Panc1 (cell line): Measurements from ENCODE around the gene ACAD8. TPM values are rescaled to one million over a fixed set of nuclear protein-coding genes. Genes with fewer than 3 reads are reported as not detected.

Source experiments
- ATAC-seq: fragments of 200-7000 bp; cut with Tn5 transposase; 2 replicates; pipeline ENCODE4 v1.9.1; 2020; ENCODE audit warnings: mild to moderate bottlenecking, moderate library complexity
- BruUV-seq: library from RNA; stranded (reverse); fragments of 400-500 nt; replicated peaks from 2 replicates; lab custom pipeline; 2021; lab: Mats Ljungman, UMichigan
- CTCF ChIA-PET: fragments of 300-600 bp; sonication (Branson Sonifier 250); formaldehyde crosslinking; loops from one replicate; lab custom pipeline; 2022; ENCODE audit warnings: antibody characterized with exemption; lab: Charles Lee
- POLR2A ChIA-PET: fragments of 300-600 bp; sonication (Branson Sonifier 250); formaldehyde crosslinking; loops from one replicate; lab custom pipeline; 2022; ENCODE audit warnings: antibody characterized with exemption; lab: Charles Lee
- DNase-seq: peaks from one replicate; pipeline ENCODE4 v3.0.0-alpha.2; 2010; ENCODE audit warnings: low read depth, low spot score
- H3K27ac ChIP-seq: 2 replicates; pipeline ENCODE4 v1.5.1; 2011; ENCODE audit warnings: mild to moderate bottlenecking, low read length, inconsistent platforms
- H3K27me3 ChIP-seq: fragments of 200-500 bp; sonication (Bioruptor generic); 2 replicates; pipeline ENCODE4 v1.6.0; 2014; ENCODE audit warnings: low read length, inconsistent platforms; ENCODE audit not compliant: control insufficient read depth, insufficient read depth
- H3K36me3 ChIP-seq: fragments of 200-500 bp; sonication (Bioruptor generic); 2 replicates; pipeline ENCODE4 v1.5.1; 2014; ENCODE audit warnings: inconsistent platforms, mild to moderate bottlenecking, low read length, moderate library complexity; ENCODE audit not compliant: control insufficient read depth, insufficient read depth
- H3K4me1 ChIP-seq: 2 replicates; pipeline ENCODE4 v1.5.1; 2011; ENCODE audit warnings: inconsistent platforms, mild to moderate bottlenecking, low read length, moderate library complexity; ENCODE audit not compliant: control insufficient read depth, insufficient read depth
- H3K4me3 ChIP-seq, 2 experiments: 2 replicates each; pipeline ENCODE4 v1.5.1; 2011 to 2012; ENCODE audit warnings: low read depth in 2 of 2, low read length in 2 of 2, mild to moderate bottlenecking in 2 of 2, inconsistent platforms in 1 of 2, moderate library complexity in 1 of 2
- H3K9me3 ChIP-seq: fragments of 200-500 bp; sonication (Bioruptor generic); 2 replicates; pipeline ENCODE4 v1.5.1; 2014; ENCODE audit warnings: low read depth, mild to moderate bottlenecking, inconsistent platforms, low read length, moderate library complexity; ENCODE audit not compliant: control insufficient read depth, insufficient read depth
- CTCF ChIP-seq: fragments of 450-650 bp; IDR thresholded peaks from 2 replicates; pipeline ENCODE4 v1.5.1; 2017; ENCODE audit warnings: mild to moderate bottlenecking
- POLR2AphosphoS5 ChIP-seq: IDR thresholded peaks from 2 replicates; pipeline ENCODE4 v1.6.1; 2012; ENCODE audit warnings: mild to moderate bottlenecking, low read depth, low read length, moderate library complexity
- SIN3A ChIP-seq: IDR thresholded peaks from 2 replicates; pipeline ENCODE4 v1.6.1; 2012; ENCODE audit warnings: low read depth, mild to moderate bottlenecking, low read length, moderate library complexity, borderline replicate concordance; ENCODE audit not compliant: insufficient read depth
- TCF7L2 ChIP-seq: IDR thresholded peaks from 2 replicates; pipeline ENCODE4 v1.6.1; 2011; ENCODE audit warnings: mild to moderate bottlenecking, low read depth, low read length, inconsistent platforms
- in situ Hi-C: cut with HindIII; loops from 2 replicates; pipeline ENCODE4 v1.10.0; 2016; ENCODE audit warnings: low sequenced_read_pairs, low pct_unique_long_range_greater_than_20kb
- intact Hi-C: fragments of 100-400 bp; cut with micrococcal nuclease; formaldehyde crosslinking; loops from one replicate; pipeline ENCODE4 v1.10.0; 2022; ENCODE audit not compliant: unreplicated experiment
- total RNA-seq: library from RNA; stranded (reverse); gene quantifications from one replicate; pipeline ENCODE4 v1.2.1, GENCODE V29; 2021; ENCODE audit not compliant: unreplicated experiment
- TF ChIP-seq, protein P1 (sequence below), 2 experiments: IDR thresholded peaks; 2 replicates each; pipeline ENCODE4 v1.6.1; 2011 to 2012; ENCODE audit warnings: low read depth in 2 of 2, control low read depth in 1 of 2, low read length in 1 of 2, mild to moderate bottlenecking in 1 of 2, moderate library complexity in 1 of 2; ENCODE audit not compliant: insufficient read depth in 1 of 2

ACAD8 gene
- total RNA-seq, 1 experiment from 2014 or later: 28.4 TPM

- no peak for ATAC-seq
- no TSS peak for BruUV-seq
Measured at GRCh38 chr11:134312807-134313206, 59.4 kb downstream of the ACAD8 start.

DNA sequence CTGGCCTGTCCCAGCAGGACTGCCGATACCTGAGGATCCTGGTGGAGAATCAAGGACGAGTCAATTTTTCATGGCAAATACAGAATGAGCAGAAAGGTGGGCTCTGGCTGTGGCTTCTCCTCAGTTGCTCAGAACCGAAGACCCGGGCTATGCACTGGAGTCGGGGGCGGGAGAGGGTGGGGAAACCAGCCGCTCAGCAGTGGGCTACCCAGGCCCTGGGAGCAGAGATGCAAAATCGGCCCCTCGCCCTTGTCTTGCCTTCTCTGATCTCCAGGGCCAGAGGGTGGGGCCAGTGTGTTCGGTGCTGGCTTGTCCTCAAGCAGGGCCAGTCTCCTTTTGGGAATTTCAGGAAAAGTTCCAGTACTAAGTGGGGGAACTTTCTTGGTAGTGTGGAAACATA lies 60.0 kb downstream of the ACAD8 start:
- in situ Hi-C loops: no loop called here
- no TSS peak for BruUV-seq
- DNase-seq (no peak), ATAC-seq (no peak)
- no peak overlapping the region for H3K27ac ChIP-seq
- no peaks in the 10 kb centered on the region for H3K36me3 ChIP-seq
- no peaks in the 10 kb centered on the region for H3K4me1 ChIP-seq
- no peak overlapping the region for H3K4me3 ChIP-seq
- H3K27me3 ChIP-seq: peaks cover 22% of the 10 kb centered on the region
- ChIA-PET CTCF (no interaction called here), POLR2A (no interaction called here)
- intact Hi-C loops: no loop called here
- H3K9me3 ChIP-seq: peaks cover 8% of the 10 kb centered on the region; the same call in 1 of the 2 replicates
- TF ChIP-seq TCF7L2 (no peak), SIN3A (no peak), POLR2AphosphoS5 (no peak), CTCF (no peak)

More at GRCh38 chr11:134312807-134313206, 59.4 kb downstream of the ACAD8 start:
- intact Hi-C loops (no loop called here), in situ Hi-C loops (no loop called here)
- CTCF ChIA-PET: no interaction called here
- H3K27me3 ChIP-seq: peaks cover 19% of the 10 kb centered on the region
- H3K4me3 ChIP-seq: no peak overlapping the region
- no peaks in the 10 kb centered on the region for H3K4me1 ChIP-seq
- DNase-seq: no peak
- TF ChIP-seq POLR2AphosphoS5: no peak
- no peak for TF ChIP-seq SIN3A
- TF ChIP-seq, protein P1, sequence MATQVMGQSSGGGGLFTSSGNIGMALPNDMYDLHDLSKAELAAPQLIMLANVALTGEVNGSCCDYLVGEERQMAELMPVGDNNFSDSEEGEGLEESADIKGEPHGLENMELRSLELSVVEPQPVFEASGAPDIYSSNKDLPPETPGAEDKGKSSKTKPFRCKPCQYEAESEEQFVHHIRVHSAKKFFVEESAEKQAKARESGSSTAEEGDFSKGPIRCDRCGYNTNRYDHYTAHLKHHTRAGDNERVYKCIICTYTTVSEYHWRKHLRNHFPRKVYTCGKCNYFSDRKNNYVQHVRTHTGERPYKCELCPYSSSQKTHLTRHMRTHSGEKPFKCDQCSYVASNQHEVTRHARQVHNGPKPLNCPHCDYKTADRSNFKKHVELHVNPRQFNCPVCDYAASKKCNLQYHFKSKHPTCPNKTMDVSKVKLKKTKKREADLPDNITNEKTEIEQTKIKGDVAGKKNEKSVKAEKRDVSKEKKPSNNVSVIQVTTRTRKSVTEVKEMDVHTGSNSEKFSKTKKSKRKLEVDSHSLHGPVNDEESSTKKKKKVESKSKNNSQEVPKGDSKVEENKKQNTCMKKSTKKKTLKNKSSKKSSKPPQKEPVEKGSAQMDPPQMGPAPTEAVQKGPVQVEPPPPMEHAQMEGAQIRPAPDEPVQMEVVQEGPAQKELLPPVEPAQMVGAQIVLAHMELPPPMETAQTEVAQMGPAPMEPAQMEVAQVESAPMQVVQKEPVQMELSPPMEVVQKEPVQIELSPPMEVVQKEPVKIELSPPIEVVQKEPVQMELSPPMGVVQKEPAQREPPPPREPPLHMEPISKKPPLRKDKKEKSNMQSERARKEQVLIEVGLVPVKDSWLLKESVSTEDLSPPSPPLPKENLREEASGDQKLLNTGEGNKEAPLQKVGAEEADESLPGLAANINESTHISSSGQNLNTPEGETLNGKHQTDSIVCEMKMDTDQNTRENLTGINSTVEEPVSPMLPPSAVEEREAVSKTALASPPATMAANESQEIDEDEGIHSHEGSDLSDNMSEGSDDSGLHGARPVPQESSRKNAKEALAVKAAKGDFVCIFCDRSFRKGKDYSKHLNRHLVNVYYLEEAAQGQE (IDR thresholded peaks at IDR 0.05; ENCODE audit: insufficient read depth in 1 of 2, low read depth in 2 of 2, low read length in 1 of 2): no peak
- TF ChIP-seq CTCF: no peak
- no peak for TF ChIP-seq TCF7L2
- H3K27ac ChIP-seq: no peak overlapping the region
- H3K9me3 ChIP-seq: peaks cover 8% of the 10 kb centered on the region; the same call in 1 of the 2 replicates
- no peaks in the 10 kb centered on the region for H3K36me3 ChIP-seq
- POLR2A ChIA-PET: no interaction called here
